Transverse colon (tissue), 4 donors: ENCODE data around the gene CADM1.

Source experiments
- CTCF ChIP-seq, 5 experiments: fragments of 200-600 bp in 3 of 5; fragments of 450-650 bp in 2 of 5; sonication (generic) in 3 of 5; IDR thresholded peaks; 1 replicate in 2 of 5; 2 replicates in 3 of 5; pipeline ENCODE4 v1.5.1; 2016 to 2017; ENCODE audit warnings: antibody characterized with exemption in 5 of 5, inconsistent platforms in 3 of 5, mild to moderate bottlenecking in 2 of 5, moderate library complexity in 1 of 5
- EP300 ChIP-seq: sonication (generic); formaldehyde crosslinking; IDR thresholded peaks from one replicate; pipeline ENCODE4 v1.6.1; 2017; ENCODE audit warnings: antibody characterized with exemption, low read depth
- POLR2A ChIP-seq: fragments of 450-650 bp; IDR thresholded peaks from one replicate; pipeline ENCODE4 v1.6.1; 2016; ENCODE audit warnings: antibody characterized with exemption, mild to moderate bottlenecking, moderate library complexity
- POLR2AphosphoS5 ChIP-seq, 3 donors: sonication (generic); formaldehyde crosslinking; IDR thresholded peaks; one replicate each; pipeline ENCODE4 v1.6.1; 2016; ENCODE audit warnings: antibody characterized with exemption in 3 of 3

- TF ChIP-seq POLR2A (no peak), CTCF (IDR thresholded peaks at IDR 0.05) (no peak), EP300 (no peak), POLR2AphosphoS5 (IDR thresholded peaks at IDR 0.05) (no peak)
Measured at GRCh38 chr11:115544422-115544948, 40.3 kb upstream of the CADM1 start.
